Stimulated activated CD8-positive, alpha-beta memory T cell treated with anti-CD3 and anti-CD28 coated beads, Interleukin-7, amount 100 ng/mL, for 48 hours (primary cell): ENCODE results near the gene THADA.
"Not testable (repeated sequence)": the region's sequence is repeated elsewhere in the genome, so short reads cannot be mapped to it uniquely, and the experiment has no call there.

Experiments used
- DNase-seq, 2 donors: peaks; one replicate each; pipeline ENCODE4 v3.0.0-alpha.2; 2020; ENCODE audit warnings: low read depth in 1 of 2; ENCODE audit errors: extremely low read depth in 1 of 2

THADA gene

DNA sequence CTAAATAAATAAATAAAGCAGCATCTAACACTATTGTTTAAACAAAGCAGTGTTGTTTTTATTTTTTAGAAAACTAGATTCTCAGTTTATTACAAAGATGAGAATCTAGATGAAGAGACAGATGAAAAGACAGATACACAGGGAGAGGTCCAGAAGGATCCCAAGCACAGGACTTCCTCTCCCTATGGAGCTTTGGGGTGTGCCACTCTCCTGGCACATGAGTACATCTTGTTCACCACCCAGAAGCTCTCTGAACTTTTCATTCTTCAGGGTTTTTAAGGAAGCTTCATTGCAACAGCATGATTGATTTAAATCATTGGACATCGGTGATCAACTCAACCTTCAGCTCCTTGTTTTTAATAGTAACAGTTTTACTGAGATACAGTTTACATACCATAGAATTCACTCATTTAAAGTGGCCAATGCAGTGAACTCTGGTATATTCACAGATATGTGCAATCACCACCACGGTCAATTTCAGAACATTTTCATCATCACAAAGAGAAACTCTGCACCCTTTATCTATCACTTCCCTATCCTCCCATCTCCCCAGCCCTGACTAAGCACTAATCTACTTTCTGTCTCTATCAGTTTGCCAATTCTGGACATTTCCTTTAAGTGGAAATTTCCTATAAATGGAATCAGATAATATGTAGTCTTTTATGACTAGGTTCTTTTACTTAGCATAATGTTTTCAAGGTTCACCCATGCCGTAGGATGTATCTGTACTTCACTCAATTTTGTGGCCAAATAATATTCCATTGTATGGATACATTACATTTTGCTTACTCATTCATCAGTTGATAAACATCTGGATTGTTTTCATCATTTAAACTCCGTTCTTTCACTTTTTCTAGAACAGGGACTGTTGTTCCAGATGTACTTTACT, 307.2 kb downstream of the THADA start:
- DNase-seq, result no peak

DNA sequence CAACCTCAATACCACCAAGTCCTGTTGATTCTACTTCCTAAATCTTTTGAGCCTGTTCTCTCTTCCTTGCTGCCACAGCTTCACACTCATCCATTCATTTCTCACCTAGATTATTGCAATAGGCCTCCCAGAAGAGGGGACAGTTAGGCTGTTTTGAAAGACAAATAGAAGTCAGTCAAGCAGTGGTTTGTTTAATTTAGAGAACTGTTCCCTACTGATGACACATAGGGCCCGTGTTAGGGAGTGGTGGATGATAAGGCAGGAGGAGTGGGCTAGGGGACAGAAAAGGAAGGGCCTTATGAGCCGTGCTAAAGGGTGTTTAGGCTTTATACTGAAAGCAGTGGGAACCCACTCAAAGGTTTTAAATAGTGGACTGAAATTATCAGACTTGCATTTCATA, 309.9 kb downstream of the THADA start:
- no peak for DNase-seq

DNA sequence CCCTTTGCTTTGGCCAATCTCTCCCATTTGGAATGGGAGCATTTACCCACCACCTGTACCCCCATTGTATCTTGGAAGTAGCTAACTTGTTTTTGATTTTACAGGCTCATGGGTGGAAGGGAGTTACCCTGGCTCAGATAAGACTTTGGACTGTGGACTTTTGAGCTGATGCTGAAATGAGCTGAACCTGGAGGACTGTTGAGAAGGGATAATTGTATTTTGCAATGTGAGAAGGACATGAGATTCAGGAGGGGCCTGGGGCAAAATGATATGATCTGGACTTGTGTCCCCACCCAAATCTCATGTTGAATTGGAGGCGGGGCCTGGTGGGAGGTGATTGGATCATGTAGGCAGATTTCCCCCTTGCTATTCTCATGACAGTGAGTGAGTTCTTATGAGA, 310.9 kb downstream of the THADA start:
- no peak for DNase-seq

DNA sequence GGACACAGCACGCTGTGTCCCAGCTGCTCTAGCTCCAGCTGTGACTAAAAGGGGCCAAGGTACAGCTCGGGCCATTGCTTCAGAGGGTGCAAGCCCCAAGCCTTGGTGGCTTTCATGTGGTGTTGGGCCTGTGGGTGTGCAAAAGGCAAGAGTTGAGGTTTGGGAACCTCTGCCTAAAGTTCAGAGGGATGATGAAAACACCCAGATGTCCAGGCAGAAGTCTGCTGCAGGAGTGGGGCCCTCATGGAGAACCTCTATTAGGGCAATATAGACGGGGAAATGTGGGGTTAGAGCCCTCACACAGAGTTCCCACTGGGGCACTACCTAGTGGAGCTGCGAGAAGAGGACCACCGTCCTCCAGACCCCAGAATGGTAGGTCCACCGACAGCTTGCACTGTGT, 311.5 kb downstream of the THADA start:
- DNase-seq, result not testable (repeated sequence)

- no peak for DNase-seq
Measured at GRCh38 chr2:43280994-43281393, 314.8 kb downstream of the THADA start.

- no peak for DNase-seq
Measured at GRCh38 chr2:43279317-43279840, 316.5 kb downstream of the THADA start.

GRCh38 chr2:43278564-43279220, 317.1 kb downstream of the THADA start:
- DNase-seq, result no peak

DNA sequence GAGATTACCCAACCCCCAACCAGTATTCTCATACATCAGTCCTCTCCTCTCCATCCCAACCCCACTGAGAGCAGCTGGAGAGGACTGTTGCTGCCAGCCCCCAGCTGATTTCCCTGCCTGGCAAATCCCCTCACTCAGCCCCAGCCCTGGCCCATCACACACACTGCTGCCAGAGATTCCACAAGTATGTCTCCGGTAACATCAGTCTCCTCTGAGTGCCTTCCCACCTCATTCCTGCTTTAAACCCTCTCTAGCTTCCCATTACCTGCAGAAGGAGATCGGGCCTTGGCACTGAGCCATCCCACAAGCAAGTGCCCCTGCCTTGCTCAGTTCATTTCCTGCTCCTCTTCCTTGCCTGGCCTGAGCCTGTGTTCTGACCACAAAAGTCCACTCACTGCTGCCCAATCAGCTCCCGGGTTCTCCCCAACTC, 318.9 kb downstream of the THADA start:
- DNase-seq, result no peak

DNA sequence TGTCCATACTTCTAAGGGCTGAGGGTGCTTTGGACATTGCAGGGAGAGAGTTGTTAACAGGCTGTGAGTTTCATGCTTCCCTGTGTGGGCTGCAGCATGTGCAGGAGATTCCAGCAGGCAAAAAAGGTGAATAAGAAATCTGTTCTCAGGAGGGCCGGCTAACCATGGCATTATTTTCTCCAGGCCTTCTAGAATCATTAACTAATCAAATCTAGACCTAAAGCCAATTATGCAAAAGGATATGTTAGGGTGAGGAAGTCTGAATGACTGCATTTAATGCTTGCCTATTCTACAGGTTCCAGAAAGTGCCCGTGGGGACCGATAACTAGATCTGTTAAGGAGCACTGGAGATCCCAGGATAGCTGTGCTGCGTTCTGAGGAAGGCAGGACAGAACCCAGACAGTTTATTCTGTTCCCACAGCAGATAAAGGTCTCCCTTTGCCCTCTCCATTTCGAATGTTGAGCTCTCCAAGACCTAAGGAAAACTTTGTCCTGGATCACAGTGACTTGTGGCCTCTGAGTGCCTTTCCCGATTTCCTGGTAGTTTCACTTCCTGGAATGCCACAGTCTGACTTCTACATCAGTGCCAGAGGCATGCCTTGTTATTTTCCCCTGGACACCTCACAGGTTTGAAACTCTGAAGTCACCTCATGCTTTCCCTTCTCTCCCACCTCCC, 319.4 kb downstream of the THADA start:
- no peak for DNase-seq

GRCh38 chr2:43274721-43275120, 321.1 kb downstream of the THADA start:
- DNase-seq, result no peak

DNA sequence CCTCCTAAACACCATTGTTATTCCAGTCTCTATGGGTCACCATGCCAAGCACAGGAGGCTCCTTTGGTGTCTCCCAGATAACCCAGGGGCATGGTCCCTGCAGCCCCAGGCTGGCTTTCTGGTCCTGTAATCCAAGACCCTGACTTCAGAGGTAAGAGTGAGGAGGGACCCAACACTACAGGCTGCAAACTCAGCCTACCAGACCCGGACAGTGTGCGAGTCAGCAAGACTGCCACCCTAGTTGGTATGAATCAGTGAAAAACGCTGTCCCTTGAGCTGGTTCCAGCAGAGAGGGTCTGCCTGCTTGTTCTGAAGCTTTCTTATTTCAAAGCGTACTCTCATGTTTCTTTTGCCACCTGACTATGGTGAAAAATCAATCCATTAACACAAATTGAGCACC, 321.8 kb downstream of the THADA start:
- no peak for DNase-seq

- DNase-seq, result peak; percentile 19 to 27
Measured at GRCh38 chr2:43273529-43273928, 322.3 kb downstream of the THADA start.

GRCh38 chr2:43270930-43271615, 324.8 kb downstream of the THADA start:
- no peak for DNase-seq

DNA sequence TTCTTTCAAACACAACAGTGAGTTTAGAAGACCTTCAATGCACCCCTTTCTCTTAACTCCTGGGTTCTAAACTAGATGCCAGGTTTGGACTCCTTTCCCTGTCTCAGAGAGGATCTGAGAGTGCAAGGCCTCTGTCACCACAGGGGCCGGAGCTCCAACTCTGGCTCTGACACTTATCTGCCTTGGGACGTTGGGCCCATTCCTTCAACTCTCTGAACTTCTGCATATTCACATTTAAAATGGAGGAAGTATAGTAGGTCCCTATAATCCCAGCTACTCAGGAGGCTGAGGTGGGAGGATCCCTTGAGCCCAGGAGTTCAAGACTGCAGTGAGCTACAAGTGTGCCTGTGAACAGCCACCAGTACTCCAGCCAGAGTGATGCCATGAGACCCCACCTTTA, 325.4 kb downstream of the THADA start:
- DNase-seq, result no peak

DNA sequence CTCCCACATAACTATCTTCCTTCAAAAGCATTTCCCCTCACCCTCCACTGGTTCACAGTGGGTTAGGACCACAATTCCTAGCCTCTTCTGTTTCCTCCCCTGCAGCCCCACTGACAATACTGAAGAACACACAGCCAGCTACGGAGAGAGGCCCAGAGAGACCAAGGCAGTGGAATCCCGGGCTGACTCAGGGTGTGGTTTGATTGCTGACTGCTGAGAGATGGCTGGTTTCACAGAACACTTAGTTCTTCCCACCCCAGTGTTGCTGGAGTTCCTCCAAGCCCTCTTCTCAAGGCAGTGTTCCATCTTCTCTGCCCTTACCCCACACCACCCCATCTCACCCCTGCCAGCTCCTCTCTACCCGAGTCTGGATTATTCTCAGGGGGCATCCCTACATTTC, 326.1 kb downstream of the THADA start:
- DNase-seq, result peak in 1 of 2 donors; percentile 10

GRCh38 chr2:43269074-43269572, 326.7 kb downstream of the THADA start:
- DNase-seq, result no peak

DNA sequence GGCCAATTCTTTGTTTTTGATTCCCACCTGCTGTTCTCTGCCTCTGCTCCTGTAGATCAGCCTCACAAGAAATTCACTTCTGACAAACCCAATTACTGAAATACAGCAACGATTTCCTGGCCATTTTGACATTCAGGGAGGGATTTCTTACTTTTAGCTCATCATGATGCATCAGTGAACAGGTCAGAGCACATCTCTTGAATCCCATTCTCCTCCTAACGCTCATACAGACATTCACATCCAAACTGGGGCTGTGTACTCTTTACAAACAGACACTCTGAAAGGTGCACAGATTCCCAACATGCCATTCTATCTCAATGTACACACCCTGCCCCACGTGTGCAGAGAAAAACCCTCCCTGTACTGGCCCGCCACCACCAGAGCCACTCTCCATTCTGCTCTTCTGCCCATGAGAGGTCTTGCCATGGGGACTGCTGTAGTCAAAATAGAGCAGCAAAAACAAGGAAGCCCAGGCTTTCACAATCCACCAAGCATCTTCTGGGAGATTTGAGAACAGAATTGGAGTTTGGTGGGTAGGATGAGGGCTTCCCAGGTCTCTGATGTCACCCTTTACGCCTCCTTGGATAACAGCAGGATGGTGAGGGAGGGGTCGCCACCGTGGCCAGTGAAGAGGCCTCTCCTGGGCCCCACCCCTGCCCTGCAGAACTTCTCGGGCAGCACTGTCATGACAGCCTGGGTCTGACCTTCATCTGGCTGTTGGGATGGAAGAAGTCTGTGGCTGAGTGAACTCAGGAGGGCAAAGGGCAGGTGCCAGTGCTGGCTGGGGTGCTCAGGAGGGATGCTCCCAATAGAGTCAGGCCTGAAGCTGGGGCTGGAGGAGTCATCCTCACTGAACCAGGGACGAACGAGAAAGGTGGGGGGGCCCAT, 327.5 kb downstream of the THADA start:
- no peak for DNase-seq

DNA sequence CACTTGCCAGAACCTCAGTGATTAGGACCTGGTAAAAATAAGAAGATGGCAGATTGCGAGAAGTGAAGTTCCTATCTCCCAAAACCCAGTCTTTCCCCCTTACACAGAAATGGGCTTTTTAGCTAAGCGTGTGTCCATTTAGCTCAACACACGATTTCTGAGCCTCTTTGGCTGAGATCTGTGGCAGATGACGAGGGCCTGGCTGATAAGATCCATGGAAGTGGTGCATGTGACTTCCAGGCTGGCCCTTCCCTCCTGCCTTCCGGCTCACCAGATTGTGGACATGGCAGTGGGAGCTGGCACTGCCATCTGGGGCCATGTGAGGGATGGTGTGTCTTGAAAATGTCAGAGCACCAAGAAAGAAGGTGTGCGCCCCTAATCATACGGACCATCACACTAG, 328.5 kb downstream of the THADA start:
- no peak for DNase-seq

DNA sequence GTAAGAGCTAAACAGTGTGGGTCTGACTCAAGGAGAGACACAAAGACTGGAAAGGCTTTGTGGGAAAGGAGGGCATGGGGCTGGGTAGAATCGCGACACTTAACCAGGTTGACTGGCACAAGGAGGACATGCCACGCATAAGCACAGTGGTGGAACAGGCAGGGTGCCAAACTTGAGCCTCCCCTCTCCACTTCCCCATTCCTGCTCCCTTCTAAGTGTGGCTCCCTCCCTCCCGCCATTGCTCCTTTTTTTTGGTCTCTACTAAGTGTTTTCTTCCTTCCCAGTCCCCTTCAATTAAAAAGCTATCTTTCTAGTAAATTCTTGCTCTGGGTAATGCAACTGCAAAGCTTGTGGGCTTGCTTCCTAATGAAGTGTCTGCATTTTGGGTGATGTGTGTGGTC, 329.1 kb downstream of the THADA start:
- no peak for DNase-seq

- DNase-seq, result no peak
Measured at GRCh38 chr2:43265421-43265820, 330.4 kb downstream of the THADA start.
